GM23338 (cell line): ENCODE measurements around the gene FFAR3. TPM values are rescaled to one million over a fixed set of nuclear protein-coding genes. Genes with fewer than 3 reads are reported as not detected.

Experiments
- ATAC-seq: fragments of 200-7000 bp; cut with Tn5 transposase; 3 replicates; pipeline ENCODE4 v1.9.1; 2020
- DNase-seq: peaks from one replicate; pipeline ENCODE4 v3.0.0-alpha.2; 2015; ENCODE audit warnings: low spot score
- H2AFZ ChIP-seq: fragments of 200-600 bp; sonication (generic); 2 replicates; pipeline ENCODE4 v1.8.0; 2016; ENCODE audit warnings: antibody characterized with exemption, mild to moderate bottlenecking, moderate library complexity
- H3F3A ChIP-seq: fragments of 200-600 bp; sonication (generic); replicated peaks from 2 replicates; pipeline ENCODE4 v1.8.0; 2017; ENCODE audit warnings: antibody characterized with exemption, mixed run types, low read depth
- H3K27ac ChIP-seq: fragments of 200-600 bp; sonication (generic); 2 replicates; pipeline ENCODE4 v1.6.1; 2016; ENCODE audit warnings: low read depth
- H3K27me3 ChIP-seq: fragments of 200-600 bp; sonication (generic); 2 replicates; pipeline ENCODE4 v1.8.0; 2016; ENCODE audit warnings: mild to moderate bottlenecking, mixed run types, moderate library complexity; ENCODE audit not compliant: insufficient read depth
- H3K36me3 ChIP-seq: fragments of 200-600 bp; sonication (generic); 2 replicates; pipeline ENCODE4 v1.8.0; 2016; ENCODE audit warnings: mild to moderate bottlenecking; ENCODE audit not compliant: insufficient read depth
- H3K4me1 ChIP-seq: fragments of 200-600 bp; sonication (generic); 2 replicates; pipeline ENCODE4 v1.8.0; 2016; ENCODE audit warnings: mild to moderate bottlenecking, moderate library complexity; ENCODE audit not compliant: insufficient read depth
- H3K4me2 ChIP-seq: fragments of 200-600 bp; sonication (generic); 2 replicates; pipeline ENCODE4 v1.7.1; 2017; ENCODE audit warnings: mixed run types
- H3K4me3 ChIP-seq: fragments of 200-600 bp; sonication (generic); 2 replicates; pipeline ENCODE4 v1.6.1; 2016; ENCODE audit warnings: mixed run types
- H3K79me2 ChIP-seq: fragments of 200-600 bp; sonication (generic); replicated peaks from 2 replicates; pipeline ENCODE4 v1.8.0; 2017; ENCODE audit warnings: mild to moderate bottlenecking; ENCODE audit not compliant: insufficient read depth
- H3K9me2 ChIP-seq: fragments of 200-600 bp; sonication (generic); 2 replicates; pipeline ENCODE4 v1.8.0; 2017; ENCODE audit not compliant: insufficient read depth
- H4K20me1 ChIP-seq: fragments of 200-600 bp; sonication (generic); replicated peaks from 2 replicates; pipeline ENCODE4 v1.8.0; 2017; ENCODE audit warnings: mild to moderate bottlenecking; ENCODE audit not compliant: insufficient read depth
- H3K27ac Mint-ChIP-seq: 2 replicates; pipeline ENCODE4 v1.8.0; 2020; ENCODE audit warnings: inconsistent platforms, mild to moderate bottlenecking, moderate library complexity, mixed read lengths
- H3K27me3 Mint-ChIP-seq: 3 replicates; pipeline ENCODE4 v1.8.0; 2022; ENCODE audit warnings: low read depth, mild to moderate bottlenecking, moderate library complexity, mixed read lengths, inconsistent platforms; ENCODE audit not compliant: insufficient read depth, poor library complexity
- H3K36me3 Mint-ChIP-seq: 3 replicates; pipeline ENCODE4 v1.8.0; 2021; ENCODE audit warnings: low read depth, mild to moderate bottlenecking, inconsistent platforms, moderate library complexity, mixed read lengths
- H3K4me1 Mint-ChIP-seq: 3 replicates; pipeline ENCODE4 v1.8.0; 2020; ENCODE audit warnings: mild to moderate bottlenecking, inconsistent platforms, mixed read lengths
- H3K4me3 Mint-ChIP-seq: 3 replicates; pipeline ENCODE4 v1.8.0; 2021; ENCODE audit warnings: moderate library complexity, mild to moderate bottlenecking, inconsistent platforms, mixed read lengths
- H3K9me3 Mint-ChIP-seq: 3 replicates; pipeline ENCODE4 v1.8.0; 2020; ENCODE audit warnings: moderate library complexity, mild to moderate bottlenecking, inconsistent platforms, mixed read lengths
- CREB1 ChIP-seq: fragments of 250-450 bp; sonication (Bioruptor Pico); IDR thresholded peaks from 2 replicates; pipeline ENCODE4 v1.5.0; 2020; ENCODE audit warnings: low read depth, mild to moderate bottlenecking, moderate library complexity
- CTCF ChIP-seq, 2 experiments: fragments of 200-600 bp in 1 of 2; sonication (generic) in 1 of 2; conservative IDR thresholded peaks; 2 replicates each; pipeline versions ENCODE4 v1.5.1 to v1.6.1; 2016 to 2017; ENCODE audit warnings: antibody characterized with exemption in 2 of 2, low read depth in 2 of 2, mild to moderate bottlenecking in 2 of 2, moderate library complexity in 1 of 2
- EZH2 ChIP-seq: fragments of 200-600 bp; sonication (generic); IDR thresholded peaks from one replicate; pipeline ENCODE4 v1.8.0; 2017; ENCODE audit warnings: antibody characterized with exemption, mild to moderate bottlenecking, low read depth; ENCODE audit not compliant: unreplicated experiment
- EZH2phosphoT487 ChIP-seq: fragments of 200-600 bp; sonication (generic); IDR thresholded peaks from one replicate; pipeline ENCODE4 v1.8.1; 2018; ENCODE audit warnings: antibody characterized with exemption; ENCODE audit not compliant: unreplicated experiment
- JUNB ChIP-seq: IDR thresholded peaks from one replicate; pipeline ENCODE4 v1.6.1; 2016; ENCODE audit warnings: antibody characterized with exemption; ENCODE audit not compliant: unreplicated experiment
- NANOG ChIP-seq: IDR thresholded peaks from 2 replicates; pipeline ENCODE4 v1.6.1; 2016; ENCODE audit warnings: antibody characterized with exemption, borderline replicate concordance
- POLR2AphosphoS5 ChIP-seq: IDR thresholded peaks from 2 replicates; pipeline ENCODE4 v1.6.1; 2016; ENCODE audit warnings: antibody characterized with exemption, low read depth
- REST ChIP-seq: IDR thresholded peaks from one replicate; pipeline ENCODE4 v1.6.1; 2018; ENCODE audit warnings: antibody characterized with exemption; ENCODE audit not compliant: unreplicated experiment
- STAT1 ChIP-seq: IDR thresholded peaks from one replicate; pipeline ENCODE4 v1.6.1; 2016; ENCODE audit warnings: antibody characterized with exemption; ENCODE audit not compliant: unreplicated experiment
- ZNF114 ChIP-seq: fragments of 250-450 bp; sonication (Bioruptor Pico); IDR thresholded peaks from 2 replicates; pipeline ENCODE4 v1.5.0; 2020; ENCODE audit warnings: mild to moderate bottlenecking, moderate library complexity
- ZNF331 ChIP-seq: fragments of 250-450 bp; sonication (Bioruptor Pico); IDR thresholded peaks from 2 replicates; pipeline ENCODE4 v1.5.0; 2020; ENCODE audit warnings: low read depth, mild to moderate bottlenecking, moderate library complexity
- ZNF462 ChIP-seq: fragments of 250-450 bp; sonication (Bioruptor Pico); IDR thresholded peaks from 2 replicates; pipeline ENCODE4 v1.5.0; 2020; ENCODE audit warnings: mild to moderate bottlenecking, moderate library complexity
- polyA plus RNA-seq: library from polyadenylated mRNA; unstranded; fragments of >200 nt; fragmentation: Nextera tagmentation; extraction: Ambion mirVana; gene quantifications from 2 replicates; pipeline ENCODE4 v1.2.1, GENCODE V29; 2016
- total RNA-seq: library from RNA; depleted of rRNA; stranded (reverse); fragments of >200 nt; shearing (Covaris generic); gene quantifications from 2 replicates; pipeline ENCODE4 v1.2.3, GENCODE V29; 2014
- TF ChIP-seq, protein P1 (sequence below): IDR thresholded peaks from 2 replicates; pipeline ENCODE4 v1.6.1; 2016; ENCODE audit warnings: antibody characterized with exemption

Gene FFAR3
- total and polyA plus RNA-seq, 2 experiments from 2014 or later, result 0.35 TPM; not detected in 1

GRCh38 chr19:35314031-35314430 is 44.2 kb upstream of the FFAR3 start:
- no peak for ATAC-seq
- no peaks in the 10 kb centered on the region for H3K27me3 ChIP-seq
- no peak overlapping the region for H3K27ac ChIP-seq
- TF ChIP-seq EZH2 (no peak), REST (no peak), POLR2AphosphoS5 (no peak), CREB1 (CRISPR knock-in tag) (no peak), ZNF114 (no peak), CTCF (conservative IDR thresholded peaks at IDR 0.05; ENCODE audit: low read depth in 2 of 2) (no peak), STAT1 (no peak), JUNB (no peak), ZNF462 (CRISPR knock-in tag) (no peak), NANOG (no peak), EZH2phosphoT487 (no peak), ZNF331 (CRISPR knock-in tag) (no peak)
- TF ChIP-seq, protein P1, sequence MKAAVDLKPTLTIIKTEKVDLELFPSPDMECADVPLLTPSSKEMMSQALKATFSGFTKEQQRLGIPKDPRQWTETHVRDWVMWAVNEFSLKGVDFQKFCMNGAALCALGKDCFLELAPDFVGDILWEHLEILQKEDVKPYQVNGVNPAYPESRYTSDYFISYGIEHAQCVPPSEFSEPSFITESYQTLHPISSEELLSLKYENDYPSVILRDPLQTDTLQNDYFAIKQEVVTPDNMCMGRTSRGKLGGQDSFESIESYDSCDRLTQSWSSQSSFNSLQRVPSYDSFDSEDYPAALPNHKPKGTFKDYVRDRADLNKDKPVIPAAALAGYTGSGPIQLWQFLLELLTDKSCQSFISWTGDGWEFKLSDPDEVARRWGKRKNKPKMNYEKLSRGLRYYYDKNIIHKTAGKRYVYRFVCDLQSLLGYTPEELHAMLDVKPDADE, result no peak
- no peaks in the 10 kb centered on the region for H3K4me1 ChIP-seq
- H2AFZ ChIP-seq, result no peak overlapping the region
- no peaks in the 10 kb centered on the region for H3K79me2 ChIP-seq
- no peak for DNase-seq
- Mint-ChIP-seq H3K4me1 (peaks cover 2% of the 10 kb centered on the region; the same call in 1 of the 3 replicates), H3K9me3 (no peaks in the 10 kb centered on the region; the same call in 2 of the 3 replicates), H3K36me3 (no peaks in the 10 kb centered on the region), H3K27ac (no peak overlapping the region), H3K27me3 (peaks cover 4% of the 10 kb centered on the region), H3K4me3 (no peak overlapping the region)
- H3K4me3 ChIP-seq, result no peak overlapping the region
- H3K4me2 ChIP-seq, result no peak overlapping the region
- H3K36me3 ChIP-seq, result no peaks in the 10 kb centered on the region
- no peaks in the 10 kb centered on the region for H4K20me1 ChIP-seq
- H3K9me2 ChIP-seq, result no peaks in the 10 kb centered on the region
- H3F3A ChIP-seq, result no peaks in the 10 kb centered on the region
